A673 (cell line): ENCODE measurements around the gene FOXO1. TPM values are rescaled to one million over a fixed set of nuclear protein-coding genes. Genes with fewer than 3 reads are reported as not detected.
A peak's percentile ranks its signal among the peaks of the same experiment; 100 is the strongest.

ENCODE experiments used
- BruUV-seq: library from RNA; stranded (reverse); fragments of 400-500 nt; replicated peaks from 2 replicates; lab custom pipeline; 2021; lab: Mats Ljungman, UMichigan
- CTCF ChIA-PET: fragments of 300-600 bp; sonication (Branson Sonifier 250); formaldehyde crosslinking; loops from one replicate; lab custom pipeline; 2022; ENCODE audit warnings: antibody characterized with exemption; lab: Charles Lee
- POLR2A ChIA-PET: fragments of 300-600 bp; sonication (Branson Sonifier 250); formaldehyde crosslinking; loops from one replicate; lab custom pipeline; 2022; ENCODE audit warnings: antibody characterized with exemption; ENCODE audit not compliant: low non-redundant PET; lab: Charles Lee
- DNase-seq: peaks from one replicate; pipeline ENCODE4 v3.0.0-alpha.2; 2015; ENCODE audit warnings: low spot score
- H3K27ac ChIP-seq: fragments of 200-600 bp; sonication (generic); 2 replicates; pipeline ENCODE4 v1.5.1; 2016; ENCODE audit warnings: mixed run types, low read depth, mild to moderate bottlenecking, mixed read lengths, antibody characterized with exemption, low read length; ENCODE audit not compliant: poor library complexity, severe bottlenecking
- H3K27me3 ChIP-seq: fragments of 200-600 bp; sonication (generic); replicated peaks from 2 replicates; pipeline ENCODE4 v1.6.1; 2017; ENCODE audit warnings: mixed run types, low read depth, mild to moderate bottlenecking, mixed read lengths, antibody characterized with exemption, low read length; ENCODE audit not compliant: insufficient read depth, poor library complexity
- H3K36me3 ChIP-seq: fragments of 200-600 bp; sonication (generic); 2 replicates; pipeline ENCODE4 v1.6.1; 2016; ENCODE audit warnings: mixed run types, mild to moderate bottlenecking, mixed read lengths, antibody characterized with exemption, low read length; ENCODE audit not compliant: insufficient read depth, poor library complexity, severe bottlenecking
- H3K4me1 ChIP-seq: fragments of 200-600 bp; sonication (generic); 2 replicates; pipeline ENCODE4 v1.6.1; 2017; ENCODE audit warnings: mixed run types, mild to moderate bottlenecking, mixed read lengths, antibody characterized with exemption, low read length; ENCODE audit not compliant: insufficient read depth, poor library complexity, severe bottlenecking
- H3K4me3 ChIP-seq: fragments of 200-600 bp; sonication (generic); 2 replicates; pipeline ENCODE4 v1.5.1; 2016; ENCODE audit warnings: low read depth, mixed run types, mild to moderate bottlenecking, mixed read lengths, low read length; ENCODE audit not compliant: poor library complexity, severe bottlenecking
- H3K9me3 ChIP-seq: fragments of 200-600 bp; sonication (generic); 2 replicates; pipeline ENCODE4 v1.6.1; 2016; ENCODE audit warnings: mixed run types, low read depth, mild to moderate bottlenecking, mixed read lengths, antibody characterized with exemption, low read length; ENCODE audit not compliant: poor library complexity, severe bottlenecking
- CTCF ChIP-seq: fragments of 300-800, 200-600 bp; sonication (generic); conservative IDR thresholded peaks from 2 replicates; pipeline ENCODE4 v1.5.1; 2017; ENCODE audit warnings: low read depth, mild to moderate bottlenecking, antibody characterized with exemption, low read length, moderate library complexity, mixed read lengths
- EZH2 ChIP-seq: fragments of 200-600 bp; sonication (generic); IDR thresholded peaks from 2 replicates; pipeline ENCODE4 v1.6.1; 2017; ENCODE audit warnings: borderline replicate concordance, low read depth, mild to moderate bottlenecking, mixed read lengths, antibody characterized with exemption, low read length; ENCODE audit not compliant: poor library complexity, severe bottlenecking
- intact Hi-C: fragments of 100-400 bp; cut with micrococcal nuclease; formaldehyde crosslinking; loops from one replicate; pipeline ENCODE4 v1.10.0; 2022; ENCODE audit not compliant: unreplicated experiment
- total RNA-seq: library from RNA; stranded (reverse); gene quantifications from 2 replicates; pipeline ENCODE4 v1.2.3, GENCODE V29; 2021

FOXO1 gene
- total RNA-seq, 1 experiment from 2014 or later = 2.9 TPM

- BruUV-seq = TSS peak; percentile 30
- Histone ChIP-seq H3K4me3 (no peak overlapping the region), H3K4me1 (peaks cover 25% of the 10 kb centered on the region), H3K36me3 (no peaks in the 10 kb centered on the region), H3K27ac (peak overlapping the region; percentile 59), H3K27me3 (no peaks in the 10 kb centered on the region), H3K9me3 (no peaks in the 10 kb centered on the region)
- intact Hi-C loops = no loop called here
- TF ChIP-seq EZH2 (no peak), CTCF (no peak)
- no peak for DNase-seq
- ChIA-PET CTCF (no interaction called here), POLR2A (no interaction called here)
Measured at GRCh38 chr13:40661875-40662665, 4.4 kb downstream of the FOXO1 start.

GRCh38 chr13:40660692-40661091 lies 5.7 kb downstream of the FOXO1 start:
- POLR2A ChIA-PET = no interaction called here
- intact Hi-C loops = no loop called here
- CTCF ChIA-PET = no interaction called here
- no peak for TF ChIP-seq EZH2
- TF ChIP-seq CTCF = no peak
- no peaks in the 10 kb centered on the region for H3K36me3 ChIP-seq
- no peaks in the 10 kb centered on the region for H3K27me3 ChIP-seq
- no peak for DNase-seq
- no peak overlapping the region for H3K4me3 ChIP-seq
- H3K27ac ChIP-seq = no peak overlapping the region
- no TSS peak for BruUV-seq
- peaks cover 31% of the 10 kb centered on the region for H3K4me1 ChIP-seq
- no peaks in the 10 kb centered on the region for H3K9me3 ChIP-seq

GRCh38 chr13:40660141-40660664 lies 6.2 kb downstream of the FOXO1 start:
- ChIA-PET POLR2A (no interaction called here), CTCF (no interaction called here)
- Histone ChIP-seq H3K36me3 (no peaks in the 10 kb centered on the region), H3K4me3 (no peak overlapping the region), H3K4me1 (peaks cover 31% of the 10 kb centered on the region), H3K27ac (no peak overlapping the region), H3K27me3 (no peaks in the 10 kb centered on the region), H3K9me3 (no peaks in the 10 kb centered on the region)
- no TSS peak for BruUV-seq
- no peak for TF ChIP-seq CTCF
- no peak for TF ChIP-seq EZH2
- intact Hi-C loops = no loop called here
- no peak for DNase-seq
